ENCODE results near the gene GAGE10. TPM values are rescaled to one million over a fixed set of nuclear protein-coding genes. Genes with fewer than 3 reads are reported as not detected.

GAGE10 gene
- total RNA-seq = not detected
- polyA plus RNA-seq = not detected
- total RNA-seq = not detected

GRCh38 chrX:49303346-49303745 lies at the start of gene GAGE10:
TSS of gene GAGE10 (plus strand) at chrX:49303646. CDS start at chrX:49304860, 1,214 bp downstream.
- Mint-ChIP-seq H3K9me3 (no peaks in the 10 kb centered on the region), H3K4me1 (peaks cover 0 to 8% (median 2%) of the 10 kb centered on the region in 7 donors), H3K4me3 (peak within 1 kb of the TSS in 1 of 10 donors; percentile 48), H3K36me3 (peaks cover 0 to 8% (median 0%) of the 10 kb centered on the region in 5 donors), H3K27ac (no peak within 1 kb of the TSS), H3K27me3 (peaks cover 0 to 22% (median 0%) of the 10 kb centered on the region in 5 donors)
- CTCF ChIA-PET = no interaction called here
- Histone ChIP-seq H3K4me3 (ENCODE audit: low read length) (no peak within 1 kb of the TSS), H3K36me3 (ENCODE audit: control insufficient read depth in 2 of 3, insufficient read depth in 3 of 3, low read length in 3 of 3) (no peaks in the 10 kb centered on the region), H3K4me1 (ENCODE audit: control insufficient read depth in 2 of 2, insufficient read depth in 2 of 2, low read length in 2 of 2) (no peaks in the 10 kb centered on the region), H3K9me3 (ENCODE audit: control insufficient read depth in 2 of 3, low read length in 3 of 3) (no peaks in the 10 kb centered on the region), H3K27me3 (ENCODE audit: control insufficient read depth in 2 of 2, insufficient read depth in 2 of 2, low read length in 2 of 2) (no peaks in the 10 kb centered on the region), H3K27ac (ENCODE audit: low read depth, low read length) (no peak within 1 kb of the TSS)
- DNase-seq = no peak
- intact Hi-C loops (cut with micrococcal nuclease) = no loop called here
- POLR2A ChIA-PET = no interaction called here
- no peak for ATAC-seq

- Histone ChIP-seq H3K4me3 (ENCODE audit: low read length) (no peak overlapping the region), H3K27me3 (ENCODE audit: control insufficient read depth in 2 of 2, insufficient read depth in 2 of 2, low read length in 2 of 2) (no peaks in the 10 kb centered on the region), H3K27ac (ENCODE audit: low read depth, low read length) (no peak overlapping the region), H3K4me1 (ENCODE audit: control insufficient read depth in 2 of 2, insufficient read depth in 2 of 2, low read length in 2 of 2) (peaks cover 15 to 33% of the 10 kb centered on the region in 2 donors), H3K9me3 (ENCODE audit: control insufficient read depth in 2 of 3, low read length in 3 of 3) (no peaks in the 10 kb centered on the region), H3K36me3 (ENCODE audit: control insufficient read depth in 2 of 3, insufficient read depth in 3 of 3, low read length in 3 of 3) (peaks cover 0 to 12% (median 0%) of the 10 kb centered on the region in 3 experiments)
- CTCF ChIA-PET = no interaction called here
- H3K9me3 Mint-ChIP-seq = no peaks in the 10 kb centered on the region
- H3K27me3 Mint-ChIP-seq = no peaks in the 10 kb centered on the region
- peaks cover 5 to 36% (median 24%) of the 10 kb centered on the region in 7 donors for H3K4me1 Mint-ChIP-seq
- ATAC-seq (no peak), DNase-seq (no peak)
- POLR2A ChIA-PET = no interaction called here
- intact Hi-C loops (cut with micrococcal nuclease) = no loop called here
- H3K27ac Mint-ChIP-seq = peak overlapping the region in 1 of 9 donors; percentile 25
- H3K4me3 Mint-ChIP-seq = no peak overlapping the region
- H3K36me3 Mint-ChIP-seq = peaks cover 0 to 13% (median 6%) of the 10 kb centered on the region in 5 donors
These were observed 48.8 kb upstream of the GAGE10 start for GRCh38 chrX:49254639-49255038.

- Histone ChIP-seq H3K36me3 (ENCODE audit: control insufficient read depth in 2 of 3, insufficient read depth in 3 of 3, low read length in 3 of 3) (no peaks in the 10 kb centered on the region), H3K27ac (ENCODE audit: low read depth, low read length) (peak overlapping the region; percentile 52), H3K4me3 (ENCODE audit: low read length) (no peak overlapping the region), H3K27me3 (ENCODE audit: control insufficient read depth in 2 of 2, insufficient read depth in 2 of 2, low read length in 2 of 2) (no peaks in the 10 kb centered on the region), H3K9me3 (ENCODE audit: control insufficient read depth in 2 of 3, low read length in 3 of 3) (no peaks in the 10 kb centered on the region), H3K4me1 (ENCODE audit: control insufficient read depth in 2 of 2, insufficient read depth in 2 of 2, low read length in 2 of 2) (peaks cover 15 to 38% of the 10 kb centered on the region in 2 donors)
- ATAC-seq = no peak
- Mint-ChIP-seq H3K27me3 (no peaks in the 10 kb centered on the region), H3K9me3 (no peaks in the 10 kb centered on the region), H3K4me3 (no peak overlapping the region), H3K4me1 (peaks cover 5 to 37% (median 32%) of the 10 kb centered on the region in 7 donors), H3K36me3 (peaks cover 0 to 15% (median 0%) of the 10 kb centered on the region in 5 donors), H3K27ac (peak overlapping the region in 6 of 9 donors; percentile 18 to 67 (median 28))
- intact Hi-C loops (cut with micrococcal nuclease) = no loop called here
- DNase-seq = no peak
- ChIA-PET POLR2A (interaction anchor here (4.2 kb wide), 1 partner anchor 12 kb away, joined by 30 read pairs; the partner anchor contains the start of gene PPP1R3F), CTCF (interaction anchor here (0.6 to 0.9 kb wide), 3 partner anchors 12 to 498 kb away, joined by 3 to 4 read pairs (median 3); no protein-coding TSS in a partner anchor)
These were observed 47.0 kb upstream of the GAGE10 start for GRCh38 chrX:49256268-49256995.

GRCh38 chrX:49257074-49257790 lies 46.2 kb upstream of the GAGE10 start:
- intact Hi-C loops (cut with micrococcal nuclease) = no loop called here
- Histone ChIP-seq H3K4me1 (ENCODE audit: control insufficient read depth in 2 of 2, insufficient read depth in 2 of 2, low read length in 2 of 2) (peaks cover 15 to 38% of the 10 kb centered on the region in 2 donors), H3K27me3 (ENCODE audit: control insufficient read depth in 2 of 2, insufficient read depth in 2 of 2, low read length in 2 of 2) (no peaks in the 10 kb centered on the region), H3K9me3 (ENCODE audit: control insufficient read depth in 2 of 3, low read length in 3 of 3) (no peaks in the 10 kb centered on the region), H3K27ac (ENCODE audit: low read depth, low read length) (peak overlapping the region; percentile 52), H3K4me3 (ENCODE audit: low read length) (peak overlapping the region; percentile 9), H3K36me3 (ENCODE audit: control insufficient read depth in 2 of 3, insufficient read depth in 3 of 3, low read length in 3 of 3) (no peaks in the 10 kb centered on the region)
- Mint-ChIP-seq H3K9me3 (no peaks in the 10 kb centered on the region), H3K4me3 (peak overlapping the region in 8 of 10 donors; percentile 36 to 66 (median 54)), H3K36me3 (peaks cover 0 to 15% (median 0%) of the 10 kb centered on the region in 5 donors), H3K27ac (peak overlapping the region; percentile 26 to 81 (median 74)), H3K4me1 (peaks cover 5 to 40% (median 30%) of the 10 kb centered on the region in 7 donors), H3K27me3 (no peaks in the 10 kb centered on the region)
- ChIA-PET CTCF (interaction anchor here (0.6 to 0.9 kb wide), 3 partner anchors 11 to 497 kb away, joined by 3 to 4 read pairs (median 3); no protein-coding TSS in a partner anchor), POLR2A (interaction anchor here (0.7 to 4.2 kb wide), 2 partner anchors 11 to 101 kb away, joined by 3 to 30 read pairs; partner anchors contain the start of gene PPP1R3F)
- no peak for ATAC-seq
- no peak for DNase-seq

- Histone ChIP-seq H3K4me3 (ENCODE audit: low read length) (peak overlapping the region; percentile 9), H3K27me3 (ENCODE audit: control insufficient read depth in 2 of 2, insufficient read depth in 2 of 2, low read length in 2 of 2) (no peaks in the 10 kb centered on the region), H3K36me3 (ENCODE audit: control insufficient read depth in 2 of 3, insufficient read depth in 3 of 3, low read length in 3 of 3) (no peaks in the 10 kb centered on the region), H3K9me3 (ENCODE audit: control insufficient read depth in 2 of 3, low read length in 3 of 3) (no peaks in the 10 kb centered on the region), H3K27ac (ENCODE audit: low read depth, low read length) (peak overlapping the region; percentile 52), H3K4me1 (ENCODE audit: control insufficient read depth in 2 of 2, insufficient read depth in 2 of 2, low read length in 2 of 2) (peaks cover 15 to 38% of the 10 kb centered on the region in 2 donors)
- intact Hi-C loops (cut with micrococcal nuclease) = loop anchor here in 1 of 2 donors (1.0 kb wide), 1 partner anchor 11 kb away; the partner anchor contains the start of gene PPP1R3F
- POLR2A ChIA-PET = interaction anchor here (0.6 to 4.2 kb wide), 6 partner anchors 10 to 430 kb away, joined by 3 to 30 read pairs (median 4); partner anchors contain the start of genes CCDC22 and PPP1R3F
- Mint-ChIP-seq H3K36me3 (peaks cover 0 to 18% (median 0%) of the 10 kb centered on the region in 5 donors), H3K27ac (peak overlapping the region; percentile 26 to 81 (median 74)), H3K4me1 (peaks cover 5 to 39% (median 29%) of the 10 kb centered on the region in 7 donors), H3K9me3 (no peaks in the 10 kb centered on the region), H3K4me3 (peak overlapping the region; percentile 36 to 74 (median 49)), H3K27me3 (no peaks in the 10 kb centered on the region)
- CTCF ChIA-PET = interaction anchor here (0.9 kb wide), 1 partner anchor 10 kb away, joined by 4 read pairs; no protein-coding TSS in a partner anchor
- peak in 1 of 9 donors; percentile 13 for DNase-seq
- ATAC-seq = peak; percentile 49
These were observed 45.3 kb upstream of the GAGE10 start for GRCh38 chrX:49257846-49258748.
